HG03521 (cell line): Measurements from ENCODE around the gene MON1B.

Source experiments
- ATAC-seq: cut with Tn5 transposase; IDR thresholded peaks from one replicate; pipeline ENCODE4 v1.9.1; 2021; ENCODE audit warnings: mild to moderate bottlenecking, moderate library complexity; ENCODE audit not compliant: unreplicated experiment

The MON1B gene

DNA sequence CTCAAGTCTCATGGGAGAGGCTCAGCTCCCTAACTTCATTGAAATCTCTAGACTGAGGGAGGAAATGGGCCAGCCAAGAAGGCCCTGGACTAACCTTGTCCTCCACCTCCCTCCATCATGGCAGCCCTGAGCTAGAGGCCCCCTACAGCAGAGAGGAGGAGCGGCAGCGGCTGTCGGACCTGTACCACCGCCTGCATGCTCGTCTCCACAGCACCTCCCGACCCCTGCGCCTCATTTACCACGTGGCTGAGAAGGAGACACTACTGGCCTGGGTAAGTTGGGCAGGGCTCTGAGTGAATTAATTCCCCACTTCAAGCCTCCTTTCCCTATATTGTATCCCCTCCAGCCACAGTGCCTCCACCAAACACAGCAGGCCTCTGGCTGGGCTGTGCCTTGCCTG is 4.4 kb downstream of the MON1B start:
- no peak for ATAC-seq

DNA sequence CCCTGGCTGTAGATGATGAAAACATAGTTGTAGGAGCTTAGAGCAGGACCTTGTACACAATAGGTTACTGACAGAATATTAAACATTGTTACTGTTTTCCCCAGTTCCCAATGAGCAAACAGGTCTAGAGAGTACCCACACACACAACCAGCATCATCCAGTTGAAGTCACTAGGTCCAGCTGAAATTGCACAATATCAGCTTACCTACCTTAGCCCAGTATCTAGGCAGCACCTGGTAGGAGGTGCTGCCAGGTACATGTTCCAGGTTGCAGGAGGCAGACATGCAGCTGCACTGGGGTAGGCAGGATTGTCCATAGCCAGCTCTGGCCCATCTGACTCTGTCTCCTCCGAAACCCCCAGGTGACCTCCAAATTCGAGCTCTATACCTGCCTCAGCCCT is 6.8 kb downstream of the MON1B start:
- no peak for ATAC-seq

DNA sequence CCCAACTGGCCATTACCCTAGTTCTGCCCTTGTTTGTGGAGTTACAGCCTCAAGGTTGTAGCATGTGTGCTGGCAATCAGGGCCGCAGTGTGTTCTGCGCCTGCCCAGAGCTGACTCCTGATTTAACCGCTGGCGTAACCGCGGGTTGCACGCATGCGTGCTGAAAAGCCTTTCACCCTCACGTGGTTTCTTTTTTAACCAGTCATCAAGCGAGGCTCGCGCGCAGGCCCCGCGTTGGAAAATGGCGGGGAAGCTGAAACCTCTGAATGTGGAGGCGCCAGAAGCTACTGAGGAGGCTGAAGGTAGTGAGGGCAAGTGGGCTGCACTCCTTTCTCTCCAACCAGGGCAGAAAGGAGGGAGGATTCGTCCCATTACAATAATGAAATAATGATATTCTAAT is 8.2 kb downstream of the MON1B start, which contains the start of gene SYCE1L:
Gene SYCE1L (plus strand): TSS at position 198 of the 400 bp plus-strand sequence. CDS start 44 bp downstream, at position 242.
- no peak for ATAC-seq

DNA sequence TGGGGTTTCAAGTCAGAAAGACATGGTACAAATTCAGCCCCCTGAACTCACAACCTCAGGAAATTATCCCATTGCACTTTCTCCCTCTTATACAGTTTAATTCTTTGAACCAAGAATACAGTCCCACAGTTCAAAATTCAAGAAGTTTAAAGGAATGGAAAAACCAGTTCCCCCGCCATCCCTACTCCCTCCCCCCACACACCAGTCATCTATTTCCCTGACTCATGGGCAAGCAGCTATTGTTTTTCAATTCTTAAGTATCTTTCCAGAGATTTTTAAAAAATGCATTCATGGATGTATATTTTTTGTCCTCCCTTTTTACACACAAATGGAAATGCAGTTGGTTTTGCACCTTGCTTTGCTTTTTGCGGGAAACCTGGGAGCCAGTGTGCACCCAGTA is 15.5 kb downstream of the MON1B start:
- no peak for ATAC-seq

DNA sequence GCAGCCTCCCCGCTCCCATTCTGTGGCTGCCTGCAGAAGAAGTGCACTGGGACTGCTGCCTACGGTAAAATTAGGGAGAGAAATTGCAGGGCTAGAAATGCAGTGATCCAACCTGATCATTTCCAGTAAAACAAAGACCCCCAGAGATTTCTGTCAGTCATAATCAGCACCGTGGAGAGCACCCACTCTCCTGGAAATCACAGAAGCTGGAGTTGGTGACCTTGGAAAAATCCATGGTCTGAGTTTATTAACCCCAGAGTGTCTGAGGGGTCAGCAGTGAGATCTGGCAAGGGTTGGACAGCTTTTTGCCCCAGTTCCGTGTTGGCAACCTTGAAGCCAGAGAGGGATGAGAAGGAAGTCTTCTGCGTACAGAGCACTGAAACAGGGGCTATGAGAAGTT is 16.0 kb downstream of the MON1B start:
- ATAC-seq, result no peak

DNA sequence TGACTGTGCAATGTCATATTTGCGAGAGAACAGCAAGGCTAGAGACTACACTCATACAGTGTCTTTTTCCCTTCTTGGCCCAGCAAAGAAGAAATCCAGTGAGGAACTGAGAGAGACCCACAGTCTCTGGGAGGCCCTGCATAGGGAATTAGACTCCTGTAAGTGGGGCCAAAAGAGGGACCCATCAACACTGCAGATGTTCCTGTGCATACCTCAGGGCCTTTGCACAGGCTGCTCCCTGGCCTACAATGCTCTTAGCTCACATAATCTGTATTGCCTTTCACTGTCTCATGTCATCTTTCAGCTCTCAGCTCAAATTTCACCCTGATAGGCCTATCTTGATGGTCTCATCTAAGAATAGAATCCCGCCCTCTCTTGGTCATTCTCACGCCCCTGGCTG is 17.4 kb downstream of the MON1B start:
- no peak for ATAC-seq

DNA sequence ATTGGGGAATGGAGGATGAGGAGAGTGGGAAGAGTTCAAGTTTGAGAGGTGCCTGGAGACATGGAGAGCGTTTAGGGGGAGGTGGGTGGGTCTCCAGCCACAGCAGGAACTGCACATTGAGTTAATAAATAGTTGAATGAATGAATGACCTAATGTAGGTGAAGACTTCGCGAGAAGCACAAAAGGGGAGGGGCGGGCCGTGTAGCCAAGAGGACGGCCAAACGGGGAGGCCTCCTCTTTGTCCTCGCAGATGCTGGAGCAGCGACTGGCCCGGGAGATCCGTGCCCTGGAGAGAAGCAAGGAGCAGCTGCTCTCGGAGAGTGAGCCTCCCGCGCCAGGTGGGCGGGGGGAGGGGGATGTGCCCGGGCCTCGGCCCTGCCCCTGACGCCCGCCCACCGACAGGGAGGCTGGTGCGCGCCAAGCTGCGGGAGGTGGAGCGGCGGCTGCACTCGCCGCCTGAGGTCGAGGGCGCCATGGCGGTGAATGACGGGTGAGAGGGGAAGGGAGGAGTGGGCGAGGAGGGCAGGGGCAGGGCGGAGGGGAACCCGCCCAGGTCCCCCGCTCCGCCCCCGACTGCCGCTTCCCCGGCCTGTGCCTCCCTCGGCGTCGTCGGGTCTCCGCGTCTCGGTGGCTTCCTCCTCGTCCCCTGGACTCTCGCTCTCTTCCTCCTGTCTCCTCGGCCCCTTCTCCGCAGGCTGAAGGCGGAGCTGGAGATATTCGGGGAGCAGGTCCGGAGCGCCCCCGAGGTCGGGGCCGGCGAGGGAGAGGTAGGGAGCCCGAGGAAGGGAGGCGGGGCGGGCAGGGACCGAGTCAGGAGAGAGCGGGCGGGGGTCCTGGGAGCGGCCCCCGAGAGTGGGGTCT is 21.1 kb downstream of the MON1B start:
- ATAC-seq, result peak; percentile 46

DNA sequence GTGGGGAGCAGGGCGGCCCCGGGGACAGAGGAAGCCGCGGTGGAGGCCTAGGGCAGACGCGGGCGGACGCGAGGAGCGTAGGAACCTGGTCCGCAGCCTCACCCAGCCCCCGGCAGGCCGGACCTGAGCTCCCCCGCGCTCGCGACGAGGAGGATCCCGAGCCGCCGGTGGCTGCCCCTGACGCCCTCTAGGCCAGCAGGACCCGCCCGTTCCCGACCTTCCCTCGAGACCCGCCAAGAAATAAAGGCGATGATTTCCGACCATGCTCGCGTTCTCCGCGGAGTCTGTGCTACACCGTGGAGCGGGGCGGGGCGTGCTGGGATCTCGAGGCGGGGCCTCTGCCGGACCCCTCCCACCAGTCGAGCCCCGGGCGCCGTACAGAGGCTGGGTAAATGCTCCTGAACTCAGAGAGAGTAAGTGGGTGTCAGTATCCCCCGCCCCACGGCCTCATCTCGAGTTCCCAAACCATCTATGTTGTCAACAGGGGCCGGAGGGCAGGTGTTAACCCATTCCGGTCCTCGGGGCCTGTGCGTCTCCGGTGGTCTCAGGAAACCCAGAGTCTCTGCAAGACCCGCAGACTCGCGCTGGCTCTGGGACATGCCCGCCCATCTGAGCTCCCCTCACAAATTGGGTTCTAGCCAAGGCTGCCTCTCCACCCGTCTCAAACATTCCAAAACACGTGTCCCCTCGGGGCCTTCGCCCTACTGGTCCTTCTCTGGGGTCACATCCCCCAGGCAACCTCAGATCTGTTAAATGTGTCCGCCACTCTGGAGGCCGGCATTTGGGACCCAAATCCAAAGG is 22.0 kb downstream of the MON1B start:
- peak; percentile 71 for ATAC-seq

DNA sequence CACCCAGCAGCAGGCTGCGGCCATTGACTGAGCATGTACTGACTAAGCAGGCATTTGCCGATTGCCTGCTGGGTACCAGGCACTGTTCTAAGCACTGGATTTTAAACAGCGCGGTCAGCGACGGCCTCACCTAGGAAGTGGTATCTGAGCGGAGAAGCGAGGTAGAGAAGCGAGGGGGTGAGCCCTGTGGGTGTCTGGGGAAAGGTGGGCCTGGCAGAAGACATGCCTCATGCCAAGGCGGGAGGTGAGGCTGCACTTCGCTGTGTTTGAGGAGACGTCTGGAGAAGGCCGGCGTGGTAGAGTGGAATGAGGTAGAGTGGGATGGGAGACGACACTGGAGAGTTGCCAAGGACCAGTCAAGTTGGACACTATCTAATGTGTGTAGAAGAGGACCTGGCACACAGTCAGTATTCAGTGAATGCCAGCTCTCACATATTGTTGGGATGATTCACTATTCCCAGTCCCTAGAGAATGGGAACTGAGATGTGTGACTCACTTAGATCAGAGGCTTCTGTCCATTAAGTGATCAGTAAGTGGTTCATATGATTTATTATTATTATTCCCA is 22.6 kb downstream of the MON1B start:
- no peak for ATAC-seq

DNA sequence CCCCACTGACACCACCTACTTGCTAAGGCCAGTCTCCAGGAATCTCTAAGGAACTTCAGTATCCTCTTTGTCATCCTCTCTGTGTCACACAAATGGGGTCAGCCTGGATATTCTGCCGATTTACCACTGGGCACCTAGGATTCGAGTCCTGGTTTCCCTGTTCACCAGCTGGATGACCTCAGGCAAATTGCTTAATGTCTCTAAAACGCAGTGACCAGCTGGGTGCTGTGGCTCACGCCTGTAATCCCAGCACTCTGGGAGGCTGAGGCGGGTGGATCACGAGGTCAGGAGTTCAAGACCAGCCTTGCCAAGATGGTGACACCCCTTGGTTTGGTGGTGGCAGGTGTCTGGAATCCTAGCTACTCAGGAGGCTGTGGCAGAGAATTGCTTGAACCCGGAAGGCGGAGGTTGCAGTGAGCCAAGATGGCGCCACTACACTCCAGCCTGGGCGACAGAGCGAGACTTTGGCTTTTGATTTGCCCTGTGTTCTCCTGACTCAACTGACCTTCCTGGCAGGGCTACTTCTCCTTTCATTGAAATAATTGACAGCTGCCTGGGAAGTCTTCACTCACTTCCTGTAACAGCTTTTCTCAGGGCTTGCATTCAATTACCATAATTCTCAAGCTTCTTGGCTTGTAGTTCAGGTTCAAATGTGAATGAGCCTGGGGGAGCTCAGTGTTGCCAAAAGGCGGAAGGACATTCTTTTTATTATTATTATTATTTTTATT is 23.6 kb downstream of the MON1B start:
- no peak for ATAC-seq

DNA sequence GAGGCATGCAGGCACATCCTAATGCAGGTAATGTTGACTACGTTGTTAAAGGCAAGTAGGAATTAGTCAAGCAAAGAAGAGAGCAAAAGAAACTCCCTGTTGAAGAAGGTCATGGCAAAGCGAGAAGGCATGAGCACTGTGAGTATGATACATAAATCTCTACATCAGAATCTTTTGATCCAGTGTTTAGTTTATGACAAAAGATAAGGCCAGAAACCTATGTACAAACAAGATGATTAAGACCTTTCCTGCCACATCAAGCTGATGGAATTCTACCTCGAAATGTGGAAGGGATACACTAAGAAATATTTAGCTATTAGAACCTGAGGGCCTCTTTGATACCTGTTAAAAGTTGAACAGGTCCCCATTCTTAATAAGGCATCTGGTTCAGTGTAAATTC is 28.4 kb downstream of the MON1B start:
- no peak for ATAC-seq

DNA sequence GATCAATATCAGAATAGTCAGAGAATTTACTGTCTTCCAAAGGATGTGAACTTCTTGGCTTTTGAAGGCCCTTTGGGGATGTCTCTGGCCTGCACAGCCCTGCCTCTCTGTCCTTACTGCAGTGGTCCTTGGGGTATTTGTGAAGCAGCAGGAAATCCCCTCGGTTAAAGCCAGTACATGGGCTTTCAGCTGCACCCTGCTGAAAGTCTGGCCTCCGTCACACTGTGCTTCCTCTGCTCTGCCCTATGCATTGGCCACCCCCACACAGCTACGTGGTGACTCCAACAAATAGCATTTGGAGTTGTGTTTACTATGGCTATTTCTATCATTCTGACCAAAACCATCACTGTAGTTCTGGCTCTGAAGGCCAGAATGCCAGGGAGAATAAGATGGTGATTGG is 29.4 kb downstream of the MON1B start:
- peak; percentile 58 for ATAC-seq

DNA sequence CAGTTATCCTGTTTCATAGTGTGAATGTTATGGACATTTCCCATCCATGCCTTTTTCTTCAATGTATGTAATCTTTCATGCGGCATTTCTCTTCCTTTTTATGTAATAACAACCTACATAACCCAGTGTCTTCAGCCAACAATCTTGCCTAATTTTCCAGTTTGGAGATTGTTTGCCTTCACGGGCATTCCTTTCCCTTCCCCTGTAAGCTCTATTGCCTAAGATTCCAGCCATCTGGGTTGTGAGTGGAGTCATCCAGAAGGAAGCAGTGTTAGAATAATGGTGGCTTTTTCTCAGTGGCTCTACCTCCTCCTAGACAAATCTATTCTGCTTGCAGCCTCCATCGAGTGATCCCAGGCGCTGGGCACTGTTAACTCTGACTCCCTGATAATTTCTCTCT is 30.5 kb downstream of the MON1B start:
- no peak for ATAC-seq

DNA sequence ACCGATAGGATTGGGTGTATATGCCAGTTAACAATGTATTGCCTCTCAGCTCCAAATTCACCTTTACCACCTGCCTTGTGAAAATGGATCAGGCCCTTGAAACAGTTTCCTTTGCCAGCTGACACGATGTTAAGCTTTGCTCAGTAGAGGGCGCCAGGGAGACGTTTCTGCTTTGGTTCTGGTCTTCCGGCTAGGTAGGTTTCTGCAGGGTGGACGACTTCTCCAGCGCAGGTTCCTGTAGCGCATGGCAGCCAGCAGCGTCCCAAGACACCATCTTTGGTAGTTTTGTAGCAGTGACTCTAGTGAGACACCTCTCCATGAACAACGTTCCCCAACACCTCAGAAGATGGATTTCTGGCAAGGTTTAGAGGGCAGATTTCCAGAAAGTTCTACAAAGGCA is 32.2 kb downstream of the MON1B start:
- ATAC-seq, result no peak

DNA sequence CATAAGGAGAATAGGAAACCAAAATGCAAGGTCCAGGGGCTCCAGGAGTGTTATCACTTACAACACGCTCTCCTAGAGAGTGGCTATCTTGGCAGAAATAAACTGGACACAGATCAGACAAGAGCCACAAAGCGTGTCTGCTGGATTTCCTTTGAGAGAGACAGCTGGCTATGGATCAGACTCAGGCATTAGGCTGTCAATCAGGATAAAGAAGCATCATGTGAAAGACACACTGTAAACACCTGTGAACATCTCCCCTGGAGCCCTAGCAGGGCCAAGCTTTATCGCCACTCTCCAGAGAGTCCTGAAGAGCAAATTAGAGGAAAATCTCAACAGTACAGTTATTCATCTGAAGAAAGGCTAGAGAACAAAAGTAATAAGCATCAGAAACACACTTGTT is 34.2 kb downstream of the MON1B start:
- ATAC-seq, result no peak

DNA sequence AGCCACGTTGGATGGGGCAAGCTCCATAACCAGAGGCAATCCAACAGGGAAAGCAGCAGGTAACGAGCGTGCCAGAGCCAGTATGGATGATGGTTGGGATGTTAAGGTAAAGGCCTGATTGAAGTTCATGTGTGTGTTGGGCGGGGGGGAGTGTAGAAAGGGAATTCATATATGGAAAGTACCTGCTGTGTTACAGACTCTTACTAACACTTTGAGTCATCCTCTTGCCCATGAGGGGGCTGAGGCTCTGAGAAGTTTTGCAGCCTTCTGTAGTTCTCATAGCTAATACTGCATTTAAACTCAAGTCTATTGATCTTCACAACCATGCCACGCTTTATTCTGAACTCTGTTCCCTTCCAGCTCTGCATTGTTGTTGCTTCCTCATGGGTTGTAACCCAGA is 36.8 kb downstream of the MON1B start:
- ATAC-seq, result peak; percentile 62

DNA sequence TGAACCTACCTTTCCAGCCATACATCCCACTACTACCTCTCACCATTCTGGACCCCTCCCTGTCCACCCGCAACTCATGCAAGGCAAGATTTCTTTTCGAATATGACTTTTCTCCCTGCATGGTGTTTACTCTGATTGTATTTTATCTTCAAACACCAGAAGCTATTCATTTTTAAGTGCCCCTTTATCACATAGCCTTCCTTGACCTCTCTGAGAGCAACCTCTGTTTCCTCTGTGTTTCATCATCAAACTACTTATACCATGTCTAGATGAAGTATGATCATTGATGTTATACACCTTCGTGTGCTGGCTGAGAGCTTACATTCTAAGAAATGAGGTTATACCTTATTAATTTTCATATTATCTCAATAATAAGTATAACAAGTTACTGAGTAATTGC is 40.1 kb downstream of the MON1B start:
- ATAC-seq, result no peak

DNA sequence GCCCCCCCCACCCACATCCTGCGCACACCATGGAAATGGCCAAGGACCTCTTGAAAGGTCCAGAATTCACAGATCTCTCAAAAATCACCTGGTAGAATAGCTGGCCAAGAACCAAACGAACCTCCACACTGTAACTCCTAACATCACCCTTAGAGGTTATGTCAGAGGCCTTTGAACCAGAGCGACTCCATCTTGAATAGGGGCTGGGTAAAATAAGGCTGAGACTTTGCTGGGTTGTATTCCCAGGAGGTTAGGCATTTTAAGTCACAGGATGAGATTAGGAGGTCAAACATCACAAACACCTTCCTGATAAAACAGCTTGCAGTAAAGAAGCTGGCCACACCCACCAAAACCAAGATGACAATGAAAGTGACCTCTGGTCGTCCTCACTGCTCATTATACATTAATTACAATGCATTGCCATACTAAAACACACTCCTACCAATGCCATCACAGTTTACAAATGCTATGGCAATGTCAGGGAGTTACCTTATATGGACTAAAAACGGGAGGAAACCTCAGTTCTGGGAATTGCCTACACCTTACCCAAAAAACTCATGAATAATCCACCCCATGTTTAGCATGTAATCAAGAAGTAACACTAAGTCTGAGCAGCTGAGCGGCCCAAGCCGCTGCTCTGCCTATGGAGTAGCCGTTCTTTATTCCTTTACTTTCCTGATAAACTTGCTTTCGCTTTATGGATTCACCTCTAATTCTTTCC is 43.0 kb downstream of the MON1B start:
- no peak for ATAC-seq

DNA sequence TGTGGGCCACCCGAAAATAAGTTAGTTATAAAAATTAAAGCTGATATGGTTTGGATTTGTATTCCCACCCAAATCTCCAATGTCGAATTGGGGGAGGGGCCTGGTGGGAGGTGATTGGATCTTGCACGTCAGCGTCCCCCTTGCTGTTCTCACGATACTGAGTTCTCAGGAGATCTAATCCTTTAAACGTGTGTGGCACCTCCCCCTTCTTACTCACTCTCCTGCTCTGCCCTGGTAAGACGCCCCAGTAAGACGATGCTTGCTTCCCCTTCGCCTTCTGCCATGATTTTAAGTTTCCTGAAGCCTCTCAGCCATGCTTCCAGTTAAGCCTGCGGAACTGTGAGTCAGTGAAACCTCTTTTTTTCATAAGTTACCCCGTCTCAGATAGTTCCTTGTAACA is 43.6 kb downstream of the MON1B start:
- ATAC-seq, result no peak

DNA sequence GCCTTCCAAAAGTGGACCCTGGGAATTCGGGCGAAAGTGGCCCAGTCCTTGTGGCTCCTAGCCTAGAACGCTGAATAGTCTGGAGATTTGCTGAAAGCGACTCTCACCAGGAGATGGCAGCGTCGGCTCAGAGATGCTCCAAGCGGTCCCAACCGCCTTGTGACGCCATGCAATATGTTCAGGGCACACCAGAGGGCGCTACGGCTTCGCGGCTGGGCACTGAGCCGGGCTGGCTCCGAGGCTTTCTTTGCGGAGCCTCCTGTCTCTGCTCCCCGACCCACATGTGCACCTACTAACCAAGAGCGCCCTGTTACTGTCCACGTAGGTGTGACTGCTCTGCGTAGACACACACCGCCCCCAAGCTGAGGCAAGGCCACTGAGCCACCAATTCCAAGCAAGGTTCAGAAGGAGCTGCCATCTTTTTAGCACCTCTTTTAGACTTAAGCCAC is 45.1 kb downstream of the MON1B start:
- peak; percentile 100 for ATAC-seq
